SK-N-SH (cell line): ENCODE measurements around the gene NFIX. TPM values are rescaled to one million over a fixed set of nuclear protein-coding genes. Genes with fewer than 3 reads are reported as not detected.
A peak's percentile ranks its signal among the peaks of the same experiment; 100 is the strongest.
"Not testable (repeated sequence)": the region's sequence is repeated elsewhere in the genome, so short reads cannot be mapped to it uniquely, and the experiment has no call there.

Experiments used
- CTCF ChIA-PET: fragments of 300-600, 350-600 bp; formaldehyde crosslinking; extraction: SDS; loops from one replicate; lab custom pipeline; 2021; lab: Yijun Ruan, JAX
- POLR2A ChIA-PET: fragments of 350-600 bp; sonication (Branson Sonifier 250); formaldehyde crosslinking; extraction: SDS; loops from one replicate; lab custom pipeline; 2020; ENCODE audit warnings: antibody characterized with exemption, inconsistent platforms; lab: Yijun Ruan, JAX
- DNase-seq: peaks from one replicate; pipeline ENCODE4 v3.0.0; 2012
- H2AFZ ChIP-seq: fragments of 200-600 bp; sonication (generic); 2 replicates; pipeline ENCODE4 v1.8.1; 2016; ENCODE audit warnings: antibody characterized with exemption, mild to moderate bottlenecking, low read depth
- H3F3A ChIP-seq: fragments of 200-600 bp; sonication (generic); replicated peaks from 2 replicates; pipeline ENCODE3; 2016; ENCODE audit warnings: antibody characterized with exemption, mild to moderate bottlenecking; ENCODE audit not compliant: insufficient read depth
- H3K27ac ChIP-seq, 2 experiments: fragments of 200-500 bp in 1 of 2; fragments of 200-600 bp in 1 of 2; sonication (Bioruptor generic) in 1 of 2; sonication (generic), shearing (Covaris generic) in 1 of 2; 2 replicates each; pipeline versions ENCODE4 v1.5.1 to v1.6.1; 2014 to 2016; ENCODE audit warnings: low read depth in 2 of 2, inconsistent platforms in 1 of 2, low read length in 1 of 2, mild to moderate bottlenecking in 1 of 2, mixed read lengths in 1 of 2
- H3K27me3 ChIP-seq: fragments of 200-600 bp; sonication (generic), shearing (Covaris generic); 2 replicates; pipeline ENCODE4 v1.6.1; 2016; ENCODE audit warnings: mixed run types; ENCODE audit not compliant: insufficient read depth
- H3K36me3 ChIP-seq, 2 experiments: fragments of 200-500 bp in 1 of 2; fragments of 200-600 bp in 1 of 2; sonication (Bioruptor generic) in 1 of 2; sonication (generic) in 1 of 2; replicated peaks in 1 of 2; 2 replicates each; pipeline versions ENCODE3 to v1.5.1; 2014 to 2016; ENCODE audit warnings: low read length in 1 of 2, mild to moderate bottlenecking in 1 of 2; ENCODE audit not compliant: insufficient read depth in 2 of 2, control insufficient read depth in 1 of 2
- H3K4me1 ChIP-seq, 2 experiments: fragments of 200-500 bp in 1 of 2; fragments of 200-600 bp in 1 of 2; sonication (Bioruptor generic) in 1 of 2; sonication (generic), shearing (Covaris generic) in 1 of 2; 2 replicates each; pipeline versions ENCODE4 v1.5.1 to v1.6.1; 2014 to 2016; ENCODE audit warnings: low read depth in 1 of 2, low read length in 1 of 2, mixed run types in 1 of 2; ENCODE audit not compliant: insufficient read depth in 2 of 2, control insufficient read depth in 1 of 2
- H3K4me2 ChIP-seq: fragments of 200-600 bp; sonication (generic), shearing (Covaris generic); 2 replicates; pipeline ENCODE4 v1.6.1; 2017; ENCODE audit warnings: mixed run types
- H3K4me3 ChIP-seq, 2 experiments: fragments of 200-500 bp in 1 of 2; fragments of 200-600 bp in 1 of 2; sonication (Bioruptor generic) in 1 of 2; sonication (generic), shearing (Covaris generic) in 1 of 2; 2 replicates each; pipeline versions ENCODE4 v1.5.1 to v1.8.1; 2014 to 2016; ENCODE audit warnings: low read depth in 2 of 2, inconsistent platforms in 1 of 2, low read length in 1 of 2, mild to moderate bottlenecking in 1 of 2, mixed read lengths in 1 of 2, moderate library complexity in 1 of 2
- H3K79me2 ChIP-seq: fragments of 200-600 bp; sonication (generic); 2 replicates; pipeline ENCODE4 v1.8.1; 2017; ENCODE audit warnings: mild to moderate bottlenecking; ENCODE audit not compliant: insufficient read depth
- H3K9ac ChIP-seq: fragments of 200-600 bp; sonication (generic); 2 replicates; pipeline ENCODE4 v1.6.1; 2017; ENCODE audit warnings: mixed run types
- H3K9me2 ChIP-seq: fragments of 200-600 bp; sonication (generic); 2 replicates; pipeline ENCODE4 v1.6.1; 2017; ENCODE audit warnings: mixed run types
- H3K9me3 ChIP-seq: fragments of 200-600 bp; sonication (generic); 2 replicates; pipeline ENCODE4 v1.6.1; 2017; ENCODE audit warnings: mixed run types, mild to moderate bottlenecking, moderate library complexity
- H4K20me1 ChIP-seq: fragments of 200-600 bp; sonication (generic); 2 replicates; pipeline ENCODE4 v1.6.1; 2017; ENCODE audit warnings: mild to moderate bottlenecking, mixed run types; ENCODE audit not compliant: insufficient read depth
- CHD2 ChIP-seq: fragments of 150-350 bp; IDR thresholded peaks from 2 replicates; pipeline ENCODE4 v1.6.1; 2018; ENCODE audit warnings: low read length; ENCODE audit not compliant: partially characterized antibody
- EZH2phosphoT487 ChIP-seq: fragments of 200-600 bp; sonication (generic); IDR thresholded peaks from 2 replicates; pipeline ENCODE4 v1.6.1; 2017; ENCODE audit warnings: low read depth, mixed run types, mild to moderate bottlenecking, antibody characterized with exemption, moderate library complexity, borderline replicate concordance
- FOSL2 ChIP-seq: IDR thresholded peaks from 2 replicates; pipeline ENCODE4 v1.4.0; 2012; ENCODE audit warnings: low read depth, mild to moderate bottlenecking, moderate library complexity, borderline replicate concordance
- FOXJ3 ChIP-seq: sonication (generic); formaldehyde crosslinking; IDR thresholded peaks from 2 replicates; pipeline ENCODE4 v1.5.1; 2020; ENCODE audit warnings: mild to moderate bottlenecking, missing genetic modification reagents
- GATA2 ChIP-seq: sonication (generic); formaldehyde crosslinking; IDR thresholded peaks from 2 replicates; pipeline ENCODE4 v1.5.0; 2020; ENCODE audit warnings: mild to moderate bottlenecking, missing genetic modification reagents
- MEF2A ChIP-seq: IDR thresholded peaks from 2 replicates; pipeline ENCODE4 v1.4.0; 2012; ENCODE audit warnings: low read depth, borderline replicate concordance
- MXI1 ChIP-seq: IDR thresholded peaks from 2 replicates; pipeline ENCODE4 v1.6.1; 2012; ENCODE audit warnings: mild to moderate bottlenecking, low read depth, low read length, improper control_type of control experiment
- NFIC ChIP-seq: IDR thresholded peaks from 2 replicates; pipeline ENCODE4 v1.4.0; 2012; ENCODE audit warnings: borderline replicate concordance
- PBX3 ChIP-seq: IDR thresholded peaks from 2 replicates; pipeline ENCODE4; 2012
- RAD21 ChIP-seq: IDR thresholded peaks from 2 replicates; pipeline ENCODE4 v1.6.1; 2012; ENCODE audit warnings: mild to moderate bottlenecking, low read length
- RCOR1 ChIP-seq: fragments of 150-350 bp; IDR thresholded peaks from 2 replicates; pipeline ENCODE4 v1.6.1; 2017; ENCODE audit warnings: antibody characterized with exemption, low read length
- REST ChIP-seq: IDR thresholded peaks from 2 replicates; pipeline ENCODE4 v1.6.1; 2012; ENCODE audit warnings: mild to moderate bottlenecking, low read depth, low read length, moderate library complexity
- RXRA ChIP-seq: IDR thresholded peaks from 2 replicates; pipeline ENCODE4 v1.4.0; 2012; ENCODE audit warnings: low read depth, mild to moderate bottlenecking, borderline replicate concordance
- SIN3A ChIP-seq: IDR thresholded peaks from 2 replicates; pipeline ENCODE4 v1.6.1; 2012; ENCODE audit warnings: low read depth, mild to moderate bottlenecking, low read length, moderate library complexity, borderline replicate concordance
- TAF1 ChIP-seq: IDR thresholded peaks from 2 replicates; pipeline ENCODE4 v1.6.1; 2012; ENCODE audit warnings: low read depth, mild to moderate bottlenecking, low read length, moderate library complexity, borderline replicate concordance
- TCF12 ChIP-seq: IDR thresholded peaks from 2 replicates; pipeline ENCODE4 v1.4.0; 2012
- TEAD4 ChIP-seq: IDR thresholded peaks from 2 replicates; pipeline ENCODE4 v1.4.0; 2012; ENCODE audit warnings: mild to moderate bottlenecking, borderline replicate concordance; ENCODE audit not compliant: insufficient read depth
- YY1 ChIP-seq: IDR thresholded peaks from 2 replicates; pipeline ENCODE4 v1.4.0; 2012; ENCODE audit warnings: low read depth, mild to moderate bottlenecking
- ZBTB33 ChIP-seq: IDR thresholded peaks from 2 replicates; pipeline ENCODE4 v1.4.0; 2012; ENCODE audit warnings: low read depth, borderline replicate concordance
- WGBS: methylation state at CpG from one replicate; pipeline ENCODE4 v1.1.6; 2017; ENCODE audit warnings: low lambda C conversion rate; 5-methylcytosine and 5-hydroxymethylcytosine counted together
- polyA plus RNA-seq, 3 experiments: library from polyadenylated mRNA; depleted of rRNA; stranded (reverse); fragments of >200 nt; gene quantifications; 2 replicates each; pipeline ENCODE4 v1.2.3, GENCODE V29; 2012
- TF ChIP-seq, protein P1 (sequence below): fragments of 150-350 bp; IDR thresholded peaks from 2 replicates; pipeline ENCODE4 v1.6.1; 2016; ENCODE audit warnings: mild to moderate bottlenecking, low read depth, low read length
- TF ChIP-seq, protein P2 (sequence below): IDR thresholded peaks from 2 replicates; pipeline ENCODE4 v1.4.0; 2012; ENCODE audit warnings: low read depth, borderline replicate concordance

Gene NFIX
- polyA plus RNA-seq, 1 of the 3 experiments (the other 2 are of a cell fraction) = 14.8 TPM

GRCh38 chr19:12975221-12975741 lies 20.0 kb upstream of the NFIX start (continued):
- TF ChIP-seq, protein P1, sequence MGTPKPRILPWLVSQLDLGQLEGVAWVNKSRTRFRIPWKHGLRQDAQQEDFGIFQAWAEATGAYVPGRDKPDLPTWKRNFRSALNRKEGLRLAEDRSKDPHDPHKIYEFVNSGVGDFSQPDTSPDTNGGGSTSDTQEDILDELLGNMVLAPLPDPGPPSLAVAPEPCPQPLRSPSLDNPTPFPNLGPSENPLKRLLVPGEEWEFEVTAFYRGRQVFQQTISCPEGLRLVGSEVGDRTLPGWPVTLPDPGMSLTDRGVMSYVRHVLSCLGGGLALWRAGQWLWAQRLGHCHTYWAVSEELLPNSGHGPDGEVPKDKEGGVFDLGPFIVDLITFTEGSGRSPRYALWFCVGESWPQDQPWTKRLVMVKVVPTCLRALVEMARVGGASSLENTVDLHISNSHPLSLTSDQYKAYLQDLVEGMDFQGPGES = no peak
- TF ChIP-seq RCOR1 = peak; percentile 73
- TF ChIP-seq, protein P2, sequence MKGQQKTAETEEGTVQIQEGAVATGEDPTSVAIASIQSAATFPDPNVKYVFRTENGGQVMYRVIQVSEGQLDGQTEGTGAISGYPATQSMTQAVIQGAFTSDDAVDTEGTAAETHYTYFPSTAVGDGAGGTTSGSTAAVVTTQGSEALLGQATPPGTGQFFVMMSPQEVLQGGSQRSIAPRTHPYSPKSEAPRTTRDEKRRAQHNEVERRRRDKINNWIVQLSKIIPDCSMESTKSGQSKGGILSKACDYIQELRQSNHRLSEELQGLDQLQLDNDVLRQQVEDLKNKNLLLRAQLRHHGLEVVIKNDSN = no peak
- no peak for TF ChIP-seq FOSL2
- no peak for TF ChIP-seq EZH2phosphoT487
- TF ChIP-seq YY1 = no peak
- no peak for TF ChIP-seq RXRA
- TF ChIP-seq SIN3A = no peak
- no peak for TF ChIP-seq TEAD4
- no peak for TF ChIP-seq ZBTB33
- TF ChIP-seq REST = no peak
- TF ChIP-seq RAD21 = no peak
- no peak for TF ChIP-seq GATA2 (CRISPR knock-in tag)
- TF ChIP-seq MXI1 = peak; percentile 46; the same call in 1 of the 2 replicates
- TF ChIP-seq TCF12 = no peak
- no peak for TF ChIP-seq TAF1
- TF ChIP-seq NFIC = no peak
- no peak for TF ChIP-seq MEF2A
- TF ChIP-seq CHD2 = peak; percentile 94
- TF ChIP-seq FOXJ3 = no peak
- TF ChIP-seq PBX3 = no peak
- TF ChIP-seq, all 33 proteins: peak for 5

DNA sequence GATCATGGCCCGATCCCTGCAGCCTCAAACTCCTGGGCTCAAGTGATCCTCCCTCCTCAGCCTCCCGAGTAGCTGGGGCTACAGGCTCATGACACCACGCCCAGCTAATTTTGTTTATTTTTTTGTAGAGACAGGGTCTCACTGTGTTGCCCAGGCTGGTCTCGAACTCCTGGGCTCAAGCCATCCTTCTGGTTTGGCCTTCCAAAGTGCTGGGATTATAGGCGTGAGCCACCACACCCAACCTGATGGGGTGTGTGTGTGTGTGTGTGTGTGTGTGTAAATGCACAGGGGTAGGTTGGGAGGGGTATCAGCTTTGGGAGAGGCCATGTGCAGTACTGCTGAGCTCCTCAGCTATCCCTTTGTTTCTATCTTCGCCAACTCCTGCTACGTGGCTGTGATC lies 19.2 kb upstream of the NFIX start:
- POLR2A ChIA-PET = interaction anchor here (0.6 to 2.9 kb wide), 10 partner anchors 11 to 750 kb away, joined by 3 to 17 read pairs (median 5); partner anchors contain the start of gene CALR
- not testable (repeated sequence) for H3K9ac ChIP-seq, H4K20me1 ChIP-seq, H3F3A ChIP-seq, H3K9me2 ChIP-seq, H2AFZ ChIP-seq, H3K4me3 ChIP-seq, H3K4me2 ChIP-seq, H3K36me3 ChIP-seq, H3K79me2 ChIP-seq, H3K9me3 ChIP-seq, DNase-seq, H3K27me3 ChIP-seq
- WGBS = 88% methylated on average over 7 of the region's 7 CpGs
- Histone ChIP-seq H3K27ac (peak overlapping the region in 1 of 2 experiments; percentile 92; a peak in 2 of 4 replicates), H3K4me1 (peaks cover 0 to 21% of the 10 kb centered on the region in 2 experiments; a peak in 1 of 4 replicates)
- CTCF ChIA-PET = interaction anchor here (0.7 to 24.6 kb wide), 14 partner anchors 9 to 176 kb away, joined by 3 to 603 read pairs (median 9); partner anchors contain the start of gene DAND5
